ENCODE results near the gene EID3.

EID3 gene

GRCh38 chr12:104345234-104346066 is 41.9 kb downstream of the EID3 start:
- no peak overlapping the region for H3K4me3 ChIP-seq (ENCODE audit: low read length)
- no peak for TF ChIP-seq CTCF (IDR thresholded peaks at IDR 0.05; ENCODE audit: insufficient read depth, low read depth, low read length, missing control alignments)

GRCh38 chr12:104347374-104348075 is 44.0 kb downstream of the EID3 start:
- DNase-seq (ENCODE audit: low read depth): peak; percentile 81
- no peak for TF ChIP-seq CTCF (IDR thresholded peaks at IDR 0.05; ENCODE audit: insufficient read depth, low read depth, low read length, missing control alignments)

More at GRCh38 chr12:104345234-104346066, 41.9 kb downstream of the EID3 start:
- no peak for DNase-seq (ENCODE audit: low read depth)

GRCh38 chr12:104348283-104348993 is 44.9 kb downstream of the EID3 start:
- no peak for TF ChIP-seq CTCF (IDR thresholded peaks at IDR 0.05; ENCODE audit: insufficient read depth, low read depth, low read length, missing control alignments)
- H3K4me3 ChIP-seq (ENCODE audit: low read length): no peak overlapping the region
- no peak for DNase-seq (ENCODE audit: low read depth)

More at GRCh38 chr12:104347374-104348075, 44.0 kb downstream of the EID3 start:
- H3K4me3 ChIP-seq (ENCODE audit: low read length): no peak overlapping the region

- H3K4me3 ChIP-seq (ENCODE audit: low read length): no peak overlapping the region
- no peak for TF ChIP-seq CTCF (IDR thresholded peaks at IDR 0.05; ENCODE audit: insufficient read depth, low read depth, low read length, missing control alignments)
- DNase-seq (ENCODE audit: low read depth): no peak
Observed at GRCh38 chr12:104348994-104349494, 45.5 kb downstream of the EID3 start.

GRCh38 chr12:104350211-104351056 is 46.9 kb downstream of the EID3 start:
- no peak for DNase-seq (ENCODE audit: low read depth)
- no peak for TF ChIP-seq CTCF (IDR thresholded peaks at IDR 0.05; ENCODE audit: insufficient read depth, low read depth, low read length, missing control alignments)
- no peak overlapping the region for H3K4me3 ChIP-seq (ENCODE audit: low read length)
